H9 (cell line): ENCODE measurements around the gene ATRNL1. TPM values are rescaled to one million over a fixed set of nuclear protein-coding genes. Genes with fewer than 3 reads are reported as not detected.

ENCODE experiments used
- DNase-seq: peaks from one replicate; pipeline ENCODE4 v3.0.0-alpha.2; 2017
- H2AFZ ChIP-seq: one replicate; pipeline ENCODE4 v1.6.1; 2013; ENCODE audit warnings: mild to moderate bottlenecking, low read length, control low read depth, moderate library complexity
- H2AK5ac ChIP-seq: 2 replicates; pipeline ENCODE4 v1.6.1; 2013; ENCODE audit warnings: low read length, control low read depth, mixed read lengths; ENCODE audit not compliant: insufficient read length
- H2BK120ac ChIP-seq: one replicate; pipeline ENCODE4 v1.6.1; 2013; ENCODE audit warnings: low read depth, mild to moderate bottlenecking, low read length, control low read depth, inconsistent platforms; ENCODE audit not compliant: poor library complexity, severe bottlenecking
- H2BK12ac ChIP-seq: 2 replicates; pipeline ENCODE4 v1.6.1; 2013; ENCODE audit warnings: low read length, control low read depth, mixed read lengths, low read depth; ENCODE audit not compliant: insufficient read length
- H2BK15ac ChIP-seq: 2 replicates; pipeline ENCODE4 v1.6.1; 2013; ENCODE audit warnings: low read depth, low read length, control low read depth
- H2BK20ac ChIP-seq: one replicate; pipeline ENCODE4 v1.6.1; 2013; ENCODE audit warnings: low read depth, mild to moderate bottlenecking, low read length, control low read depth, inconsistent platforms; ENCODE audit not compliant: poor library complexity, severe bottlenecking
- H2BK5ac ChIP-seq: 2 replicates; pipeline ENCODE4 v1.6.1; 2013; ENCODE audit warnings: low read length, control low read depth, mixed read lengths; ENCODE audit not compliant: insufficient read length
- H3K14ac ChIP-seq: 2 replicates; pipeline ENCODE4 v1.6.1; 2013; ENCODE audit warnings: low read length, control low read depth; ENCODE audit not compliant: insufficient read depth
- H3K18ac ChIP-seq: 2 replicates; pipeline ENCODE4 v1.6.1; 2013; ENCODE audit warnings: low read depth, mild to moderate bottlenecking, mixed read lengths, low read length, control low read depth; ENCODE audit not compliant: insufficient read length
- H3K23ac ChIP-seq: 2 replicates; pipeline ENCODE4 v1.6.1; 2013; ENCODE audit warnings: low read length, control low read depth, mixed read lengths, low read depth; ENCODE audit not compliant: insufficient read length
- H3K23me2 ChIP-seq: 2 replicates; pipeline ENCODE4 v1.6.1; 2013; ENCODE audit warnings: low read depth, mild to moderate bottlenecking, mixed read lengths, low read length, control low read depth; ENCODE audit not compliant: insufficient read length, poor library complexity, severe bottlenecking
- H3K27ac ChIP-seq: 2 replicates; pipeline ENCODE4 v1.5.1; 2013; ENCODE audit warnings: low read length, control low read depth, mixed read lengths, low read depth; ENCODE audit not compliant: insufficient read length
- H3K27me3 ChIP-seq: 2 replicates; pipeline ENCODE4 v1.6.1; 2013; ENCODE audit warnings: low read length, control low read depth, inconsistent platforms; ENCODE audit not compliant: insufficient read depth
- H3K4ac ChIP-seq: 2 replicates; pipeline ENCODE4 v1.6.1; 2013; ENCODE audit warnings: low read depth, mild to moderate bottlenecking, control low read depth, inconsistent platforms, low read length, moderate library complexity
- H3K4me1 ChIP-seq: 2 replicates; pipeline ENCODE4 v1.6.1; 2013; ENCODE audit warnings: low read length, control low read depth, inconsistent platforms; ENCODE audit not compliant: insufficient read depth
- H3K4me2 ChIP-seq: 2 replicates; pipeline ENCODE4 v1.6.1; 2013; ENCODE audit warnings: low read length, control low read depth, mixed read lengths; ENCODE audit not compliant: insufficient read length, insufficient read depth
- H3K56ac ChIP-seq: 2 replicates; pipeline ENCODE4 v1.6.1; 2013; ENCODE audit warnings: low read depth, mild to moderate bottlenecking, mixed read lengths, low read length, control low read depth; ENCODE audit not compliant: insufficient read length
- H3K79me1 ChIP-seq: 2 replicates; pipeline ENCODE4 v1.6.1; 2013; ENCODE audit warnings: low read depth, mild to moderate bottlenecking, moderate library complexity, low read length, control low read depth, inconsistent platforms; ENCODE audit not compliant: insufficient read depth, poor library complexity, severe bottlenecking
- H3K79me2 ChIP-seq: 2 replicates; pipeline ENCODE4 v1.6.1; 2013; ENCODE audit warnings: low read length, control low read depth, inconsistent platforms; ENCODE audit not compliant: insufficient read depth
- H3K9ac ChIP-seq: 2 replicates; pipeline ENCODE4 v1.6.1; 2013; ENCODE audit warnings: low read length, control low read depth, mixed read lengths; ENCODE audit not compliant: insufficient read length; ENCODE audit errors: extremely low read depth
- H3K9me3 ChIP-seq: one replicate; pipeline ENCODE4 v1.6.1; 2013; ENCODE audit warnings: low read depth, low read length, inconsistent platforms; ENCODE audit not compliant: control insufficient read depth
- H3T11ph ChIP-seq: one replicate; pipeline ENCODE4 v1.6.1; 2013; ENCODE audit warnings: mild to moderate bottlenecking, low read length, control low read depth, inconsistent platforms
- H4K20me1 ChIP-seq: one replicate; pipeline ENCODE4 v1.6.1; 2013; ENCODE audit not compliant: control insufficient read depth, insufficient read length, insufficient read depth
- H4K5ac ChIP-seq: 2 replicates; pipeline ENCODE4 v1.6.1; 2013; ENCODE audit warnings: low read depth, mild to moderate bottlenecking, mixed read lengths, low read length, control low read depth; ENCODE audit not compliant: insufficient read length
- H4K8ac ChIP-seq: replicated peaks from 2 replicates; pipeline ENCODE4 v1.6.1; 2013; ENCODE audit warnings: low read length, control low read depth, mixed read lengths, low read depth; ENCODE audit not compliant: insufficient read length
- H4K91ac ChIP-seq: 2 replicates; pipeline ENCODE4 v1.6.1; 2013; ENCODE audit warnings: low read depth, mild to moderate bottlenecking, moderate library complexity, mixed read lengths, low read length, control low read depth; ENCODE audit not compliant: insufficient read length
- H3K27ac Mint-ChIP-seq, 3 experiments: 2 replicates in 2 of 3; 3 replicates in 1 of 3; pipeline ENCODE4 v1.8.0; 2020 to 2021; ENCODE audit warnings: mixed read lengths in 3 of 3, mild to moderate bottlenecking in 1 of 3, moderate library complexity in 1 of 3
- H3K27me3 Mint-ChIP-seq: 2 replicates; pipeline ENCODE4 v1.8.0; 2021; ENCODE audit warnings: low read depth, mild to moderate bottlenecking, moderate library complexity, mixed read lengths
- H3K36me3 Mint-ChIP-seq, 3 experiments: 2 replicates in 2 of 3; 3 replicates in 1 of 3; pipeline ENCODE4 v1.8.0; 2020 to 2021; ENCODE audit warnings: low read depth in 3 of 3, mixed read lengths in 3 of 3; ENCODE audit not compliant: insufficient read depth in 1 of 3
- H3K4me1 Mint-ChIP-seq, 2 experiments: 2 replicates each; pipeline ENCODE4 v1.8.0; 2020; ENCODE audit warnings: mixed read lengths in 2 of 2
- H3K4me3 Mint-ChIP-seq, 2 experiments: 2 replicates in 1 of 2; 3 replicates in 1 of 2; pipeline ENCODE4 v1.8.0; 2020 to 2021; ENCODE audit warnings: mild to moderate bottlenecking in 2 of 2, mixed read lengths in 2 of 2, moderate library complexity in 1 of 2
- H3K9me3 Mint-ChIP-seq, 2 experiments: 2 replicates in 1 of 2; 3 replicates in 1 of 2; pipeline ENCODE4 v1.8.0; 2020; ENCODE audit warnings: mild to moderate bottlenecking in 2 of 2, mixed read lengths in 2 of 2, moderate library complexity in 1 of 2
- CTCF ChIP-seq: fragments of 200-600 bp; sonication (generic); conservative IDR thresholded peaks from 3 replicates; pipeline ENCODE4 v1.8.0; 2021; ENCODE audit warnings: antibody characterized with exemption, mild to moderate bottlenecking
- WGBS: extraction: QIAGEN DNeasy Blood & Tissue Kit; methylation state at CpG from one replicate; pipeline ENCODE4 v1.1.7; 2013; ENCODE audit warnings: missing lambda C conversion rate, low lambda C conversion rate, mixed read lengths; ENCODE audit not compliant: insufficient read length; ENCODE audit errors: extremely low coverage; 5-methylcytosine and 5-hydroxymethylcytosine counted together
- total RNA-seq: library from RNA; stranded (reverse); gene quantifications from 2 replicates; pipeline ENCODE4 v1.2.1, GENCODE V29; 2021

ATRNL1 gene
- total RNA-seq, 1 experiment from 2014 or later, result 9.2 TPM

- Histone ChIP-seq H3K79me2 (no peaks in the 10 kb centered on the region), H2AK5ac (no peak overlapping the region), H4K20me1 (no peaks in the 10 kb centered on the region), H3K27me3 (no peaks in the 10 kb centered on the region), H2BK20ac (no peak overlapping the region), H3K4ac (no peak overlapping the region), H4K91ac (no peak overlapping the region), H4K8ac (no peak overlapping the region), H3K23me2 (no peaks in the 10 kb centered on the region), H3K9ac (no peak overlapping the region), H3K14ac (no peak overlapping the region), H3K4me1 (no peaks in the 10 kb centered on the region), H3K56ac (no peak overlapping the region), H2BK120ac (no peak overlapping the region), H3K4me2 (no peak overlapping the region), H4K5ac (no peak overlapping the region), H2BK12ac (no peak overlapping the region), H2BK5ac (no peak overlapping the region), H3T11ph (no peak overlapping the region), H3K27ac (no peak overlapping the region), H2AFZ (no peak overlapping the region), H3K9me3 (no peaks in the 10 kb centered on the region), H3K18ac (no peak overlapping the region), H3K23ac (no peak overlapping the region), H3K79me1 (no peaks in the 10 kb centered on the region), H2BK15ac (no peak overlapping the region)
- H3K9me3 Mint-ChIP-seq, result no peaks in the 10 kb centered on the region
- no peaks in the 10 kb centered on the region for H3K36me3 Mint-ChIP-seq
- no peak for TF ChIP-seq CTCF
- H3K27me3 Mint-ChIP-seq, result no peaks in the 10 kb centered on the region
- H3K4me1 Mint-ChIP-seq, result no peaks in the 10 kb centered on the region; a peak in 1 of 4 replicates
- H3K4me3 Mint-ChIP-seq, result no peak overlapping the region
- WGBS, result no CpG with 5 or more reads among the region's 1 CpG
- DNase-seq, result no peak
- no peak overlapping the region for H3K27ac Mint-ChIP-seq
Measured at GRCh38 chr10:115772606-115773005, 679.4 kb downstream of the ATRNL1 start.
